Bronchial smooth muscle cell (primary cell): ENCODE measurements around the gene HSD17B3. TPM values are rescaled to one million over a fixed set of nuclear protein-coding genes. Genes with fewer than 3 reads are reported as not detected.

Experiments
- total RNA-seq: library from RNA; depleted of rRNA; stranded (reverse); fragments of >200 nt; gene quantifications from 2 replicates; pipeline ENCODE4 v1.2.1, GENCODE V29; 2014

The HSD17B3 gene
- total RNA-seq = not detected in 2 replicates

GRCh38 chr9:96302021-96302420 lies at the start of gene HSD17B3:
Gene HSD17B3 (minus strand): TSS chr9:96302176. CDS start chr9:96302104, 72 bp downstream.

Other genes with a start within 250 kb of the HSD17B3 start
- 13.1 and 18.0 TPM in 2 replicates for gene SLC35D2, start 81.5 kb upstream of the HSD17B3 start, total RNA-seq
- gene ZNF367, start 116.2 kb upstream of the HSD17B3 start, total RNA-seq = 0.09 and 0.95 TPM in 2 replicates
- 14.6 and 25.2 TPM in 2 replicates for gene HABP4, start 148.0 kb upstream of the HSD17B3 start, total RNA-seq